Measurements from ENCODE around the gene REXO1. TPM values are rescaled to one million over a fixed set of nuclear protein-coding genes. Genes with fewer than 3 reads are reported as not detected.

The REXO1 gene
- total RNA-seq, 1 experiment from 2014 or later = 61.1 TPM

- CTCF ChIA-PET = no interaction called here
- POLR2A ChIA-PET = no interaction called here
- H3K9me3 Mint-ChIP-seq = no peaks in the 10 kb centered on the region
Measured at GRCh38 chr19:1872807-1873523, 24.7 kb upstream of the REXO1 start.

More at GRCh38 chr19:1872807-1873523, 24.7 kb upstream of the REXO1 start:
- Mint-ChIP-seq H3K36me3 (peaks cover 4% of the 10 kb centered on the region), H3K4me1 (peaks cover 16% of the 10 kb centered on the region), H3K4me3 (no peak overlapping the region), H3K27ac (no peak overlapping the region), H3K27me3 (ENCODE audit: low read depth) (no peaks in the 10 kb centered on the region)
- TF ChIP-seq E2F5 (CRISPR knock-in tag; IDR thresholded peaks at IDR 0.05) = no peak
- TF ChIP-seq RORB (CRISPR knock-in tag; IDR thresholded peaks at IDR 0.05) = no peak
- no peak for TF ChIP-seq NR2C2 (CRISPR knock-in tag; IDR thresholded peaks at IDR 0.05)
- no peak for TF ChIP-seq SMAD4 (CRISPR knock-in tag; IDR thresholded peaks at IDR 0.05)
- no peak for TF ChIP-seq ZNF416 (CRISPR knock-in tag; IDR thresholded peaks at IDR 0.05)
- TF ChIP-seq MYBL2 (CRISPR knock-in tag; IDR thresholded peaks at IDR 0.05) = no peak
- TF ChIP-seq ZNF219 (CRISPR knock-in tag; IDR thresholded peaks at IDR 0.05; ENCODE audit: borderline replicate concordance) = no peak
- no peak for TF ChIP-seq ZMAT4 (CRISPR knock-in tag; IDR thresholded peaks at IDR 0.05)
- no peak for TF ChIP-seq MXD4 (CRISPR knock-in tag; IDR thresholded peaks at IDR 0.05; ENCODE audit: borderline replicate concordance)
- TF ChIP-seq TEAD1 (CRISPR knock-in tag; IDR thresholded peaks at IDR 0.05) = no peak
- no peak for TF ChIP-seq NR3C1 (CRISPR knock-in tag; conservative IDR thresholded peaks at IDR 0.05; ENCODE audit: low read depth)
- no peak for TF ChIP-seq ZSCAN18 (CRISPR knock-in tag; IDR thresholded peaks at IDR 0.05)
- no peak for TF ChIP-seq IRF1 (CRISPR knock-in tag; IDR thresholded peaks at IDR 0.05)
- no peak for TF ChIP-seq ZNF671 (CRISPR knock-in tag; IDR thresholded peaks at IDR 0.05)
- no peak for TF ChIP-seq TCF7 (CRISPR knock-in tag; IDR thresholded peaks at IDR 0.05; ENCODE audit: low read depth)
- TF ChIP-seq GABPB1 (CRISPR knock-in tag; IDR thresholded peaks at IDR 0.05) = no peak
- no peak for TF ChIP-seq STAT6 (CRISPR knock-in tag; conservative IDR thresholded peaks at IDR 0.05; ENCODE audit: low read depth)
- no peak for TF ChIP-seq ZNF281 (CRISPR knock-in tag; IDR thresholded peaks at IDR 0.05)
- DNase-seq (ENCODE audit: low spot score) = no peak
- ATAC-seq = no peak

Measured in WTC11 (cell line).